ENCODE data around the gene CD4.

CD4 gene

DNA sequence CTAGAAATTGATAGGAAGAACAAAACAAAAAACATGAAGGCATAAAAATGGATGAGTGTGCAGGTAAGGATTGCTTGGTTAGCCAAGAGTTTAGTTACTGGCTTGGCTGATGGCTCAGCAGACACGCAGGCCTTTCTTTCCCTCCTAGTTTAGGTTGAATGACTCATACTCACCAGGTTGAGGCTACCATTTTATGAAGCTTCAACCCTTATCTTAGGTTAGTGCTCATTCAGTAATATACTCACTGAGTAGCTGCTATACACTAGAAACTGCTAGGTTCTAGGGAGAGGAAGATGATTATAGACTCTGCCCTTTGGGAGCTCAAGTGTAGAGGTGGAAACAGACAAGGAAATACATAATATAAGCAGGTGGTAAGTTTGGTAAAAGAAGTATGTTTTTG is 44.9 kb downstream of the CD4 start:
- H3K27ac ChIP-seq (ENCODE audit: low read length) = no peak overlapping the region
- no peaks in the 10 kb centered on the region for H3K27me3 ChIP-seq (ENCODE audit: insufficient read depth, low read length)
- no peaks in the 10 kb centered on the region for H3K9me3 ChIP-seq (ENCODE audit: insufficient read depth, low read depth, low read length)
- peaks cover 3% of the 10 kb centered on the region; the same call in 1 of the 2 replicates for H3K4me1 ChIP-seq (ENCODE audit: insufficient read depth, low read length)
- H3K4me3 ChIP-seq (ENCODE audit: low read length) = no peak overlapping the region
- no peak overlapping the region for H3K9ac ChIP-seq (ENCODE audit: low read depth, low read length)
- peaks cover 83% of the 10 kb centered on the region for H3K36me3 ChIP-seq (ENCODE audit: insufficient read depth, low read depth, low read length)

DNA sequence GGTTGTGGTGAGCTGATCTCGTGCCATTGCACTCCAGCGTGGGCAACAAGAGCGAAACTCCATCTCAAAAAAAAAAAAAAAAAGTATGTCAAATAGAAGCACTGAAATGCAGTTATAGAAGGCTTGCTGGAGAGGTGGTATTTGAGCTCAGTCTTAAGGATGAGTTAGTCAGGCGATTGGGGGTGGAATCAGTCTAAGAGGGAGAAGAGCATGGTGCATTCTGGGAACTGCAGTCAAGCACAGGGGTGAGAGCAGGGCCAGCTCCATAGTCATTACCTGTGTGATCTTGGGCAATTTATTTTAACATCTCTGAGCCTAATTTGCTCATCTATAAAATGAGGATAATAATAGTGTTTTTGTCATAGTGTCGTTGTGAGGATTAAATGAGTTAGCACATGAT is 45.5 kb downstream of the CD4 start:
- Histone ChIP-seq H3K27ac (ENCODE audit: low read length) (no peak overlapping the region), H3K27me3 (ENCODE audit: insufficient read depth, low read length) (no peaks in the 10 kb centered on the region), H3K9ac (ENCODE audit: low read depth, low read length) (no peak overlapping the region), H3K36me3 (ENCODE audit: insufficient read depth, low read depth, low read length) (peaks cover 88% of the 10 kb centered on the region), H3K4me1 (ENCODE audit: insufficient read depth, low read length) (peaks cover 3% of the 10 kb centered on the region; the same call in 1 of the 2 replicates), H3K9me3 (ENCODE audit: insufficient read depth, low read depth, low read length) (no peaks in the 10 kb centered on the region), H3K4me3 (ENCODE audit: low read length) (no peak overlapping the region)

- no peaks in the 10 kb centered on the region for H3K27me3 ChIP-seq (ENCODE audit: insufficient read depth, low read length)
- H3K4me3 ChIP-seq (ENCODE audit: low read length) = no peak overlapping the region
- H3K36me3 ChIP-seq (ENCODE audit: insufficient read depth, low read depth, low read length) = peaks cover 78% of the 10 kb centered on the region
- no peak overlapping the region for H3K9ac ChIP-seq (ENCODE audit: low read depth, low read length)
- H3K27ac ChIP-seq (ENCODE audit: low read length) = no peak overlapping the region
- no peaks in the 10 kb centered on the region for H3K9me3 ChIP-seq (ENCODE audit: insufficient read depth, low read depth, low read length)
- H3K4me1 ChIP-seq (ENCODE audit: insufficient read depth, low read length) = 0 out of 2 replicates have a peak, but pooled peaks cover 4% of the 10 kb centered on the region
These were observed 47.5 kb downstream of the CD4 start for GRCh38 chr12:6836851-6837250.

- peaks cover 79% of the 10 kb centered on the region for H3K36me3 ChIP-seq (ENCODE audit: insufficient read depth, low read depth, low read length)
These were observed 48.2 kb downstream of the CD4 start for GRCh38 chr12:6837370-6838060.

GRCh38 chr12:6838854-6839253 is 49.5 kb downstream of the CD4 start:
- Histone ChIP-seq H3K4me1 (ENCODE audit: insufficient read depth, low read length) (0 out of 2 replicates have a peak, but pooled peaks cover 4% of the 10 kb centered on the region), H3K27ac (ENCODE audit: low read length) (no peak overlapping the region), H3K4me3 (ENCODE audit: low read length) (no peak overlapping the region), H3K27me3 (ENCODE audit: insufficient read depth, low read length) (no peaks in the 10 kb centered on the region), H3K9ac (ENCODE audit: low read depth, low read length) (no peak overlapping the region), H3K9me3 (ENCODE audit: insufficient read depth, low read depth, low read length) (no peaks in the 10 kb centered on the region), H3K36me3 (ENCODE audit: insufficient read depth, low read depth, low read length) (peaks cover 83% of the 10 kb centered on the region)

More at GRCh38 chr12:6837370-6838060, 48.2 kb downstream of the CD4 start:
- H3K9me3 ChIP-seq (ENCODE audit: insufficient read depth, low read depth, low read length) = no peaks in the 10 kb centered on the region
- H3K9ac ChIP-seq (ENCODE audit: low read depth, low read length) = no peak overlapping the region
- H3K27ac ChIP-seq (ENCODE audit: low read length) = no peak overlapping the region
- no peak overlapping the region for H3K4me3 ChIP-seq (ENCODE audit: low read length)
- H3K4me1 ChIP-seq (ENCODE audit: insufficient read depth, low read length) = 0 out of 2 replicates have a peak, but pooled peaks cover 4% of the 10 kb centered on the region
- no peaks in the 10 kb centered on the region for H3K27me3 ChIP-seq (ENCODE audit: insufficient read depth, low read length)

DNA sequence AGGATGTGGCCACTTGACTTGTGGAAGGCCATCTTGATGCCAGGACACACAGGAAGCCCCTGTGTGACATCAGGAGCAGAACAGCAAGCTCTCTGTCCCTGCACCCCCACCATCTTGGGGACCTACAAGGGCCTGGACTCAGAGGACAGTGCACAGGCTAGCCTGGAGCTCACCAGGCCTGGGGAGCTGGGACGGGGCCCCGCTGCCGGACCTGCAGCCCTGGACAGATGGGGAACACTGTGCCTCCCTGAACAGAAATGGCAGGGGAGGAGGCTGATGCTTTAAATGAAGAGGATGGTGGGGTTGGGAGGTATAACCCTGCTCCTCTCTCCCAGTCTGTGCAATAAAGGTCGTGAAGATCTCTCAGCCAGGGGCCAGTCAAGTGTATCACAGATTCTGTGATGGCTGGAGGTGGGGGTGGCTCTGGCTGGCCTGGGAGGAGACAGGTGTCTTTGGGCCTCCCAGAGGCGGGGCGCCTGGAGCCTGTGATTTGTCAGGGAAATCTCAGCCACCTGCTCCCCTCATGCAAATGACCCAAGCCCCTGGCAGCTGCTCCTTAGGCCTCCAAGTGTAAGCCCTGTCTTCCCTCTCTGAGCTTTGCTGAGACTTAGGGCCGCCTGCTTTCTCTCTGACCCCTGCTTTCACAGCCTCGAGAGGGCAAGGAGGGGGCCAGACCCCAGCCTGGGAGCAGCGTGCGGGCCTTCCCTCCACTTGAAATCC is 50.3 kb downstream of the CD4 start:
- no peak overlapping the region for H3K4me3 ChIP-seq (ENCODE audit: low read length)
- H3K36me3 ChIP-seq (ENCODE audit: insufficient read depth, low read depth, low read length) = peaks cover 81% of the 10 kb centered on the region
- H3K9me3 ChIP-seq (ENCODE audit: insufficient read depth, low read depth, low read length) = no peaks in the 10 kb centered on the region
- 0 out of 2 replicates have a peak, but pooled peaks cover 4% of the 10 kb centered on the region for H3K4me1 ChIP-seq (ENCODE audit: insufficient read depth, low read length)
- no peaks in the 10 kb centered on the region for H3K27me3 ChIP-seq (ENCODE audit: insufficient read depth, low read length)
- H3K9ac ChIP-seq (ENCODE audit: low read depth, low read length) = no peak overlapping the region
- no peak overlapping the region for H3K27ac ChIP-seq (ENCODE audit: low read length)

DNA sequence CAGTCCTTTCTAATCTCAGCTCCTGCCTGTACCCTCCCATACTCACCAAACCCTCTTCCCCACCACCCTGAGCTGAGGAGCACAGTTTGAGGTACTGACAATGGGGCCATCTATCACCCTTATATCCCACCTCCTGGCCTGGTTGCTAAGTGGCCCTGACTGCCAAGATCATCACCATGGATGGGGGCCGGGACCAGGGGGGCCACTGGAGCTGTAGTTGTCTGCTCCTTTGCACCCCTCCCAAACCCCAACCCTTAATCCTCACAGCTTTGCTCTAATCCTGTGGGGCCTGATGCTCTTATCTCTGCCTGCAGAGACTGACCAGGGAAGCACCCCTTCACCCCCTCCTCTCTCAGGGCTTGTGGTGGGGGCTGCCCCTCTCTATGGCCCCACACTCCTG is 51.0 kb downstream of the CD4 start:
- H3K36me3 ChIP-seq (ENCODE audit: insufficient read depth, low read depth, low read length) = peaks cover 82% of the 10 kb centered on the region
- H3K4me3 ChIP-seq (ENCODE audit: low read length) = no peak overlapping the region
- no peaks in the 10 kb centered on the region for H3K9me3 ChIP-seq (ENCODE audit: insufficient read depth, low read depth, low read length)
- H3K9ac ChIP-seq (ENCODE audit: low read depth, low read length) = no peak overlapping the region
- no peak overlapping the region for H3K27ac ChIP-seq (ENCODE audit: low read length)
- H3K4me1 ChIP-seq (ENCODE audit: insufficient read depth, low read length) = 0 out of 2 replicates have a peak, but pooled peaks cover 4% of the 10 kb centered on the region
- H3K27me3 ChIP-seq (ENCODE audit: insufficient read depth, low read length) = no peaks in the 10 kb centered on the region

DNA sequence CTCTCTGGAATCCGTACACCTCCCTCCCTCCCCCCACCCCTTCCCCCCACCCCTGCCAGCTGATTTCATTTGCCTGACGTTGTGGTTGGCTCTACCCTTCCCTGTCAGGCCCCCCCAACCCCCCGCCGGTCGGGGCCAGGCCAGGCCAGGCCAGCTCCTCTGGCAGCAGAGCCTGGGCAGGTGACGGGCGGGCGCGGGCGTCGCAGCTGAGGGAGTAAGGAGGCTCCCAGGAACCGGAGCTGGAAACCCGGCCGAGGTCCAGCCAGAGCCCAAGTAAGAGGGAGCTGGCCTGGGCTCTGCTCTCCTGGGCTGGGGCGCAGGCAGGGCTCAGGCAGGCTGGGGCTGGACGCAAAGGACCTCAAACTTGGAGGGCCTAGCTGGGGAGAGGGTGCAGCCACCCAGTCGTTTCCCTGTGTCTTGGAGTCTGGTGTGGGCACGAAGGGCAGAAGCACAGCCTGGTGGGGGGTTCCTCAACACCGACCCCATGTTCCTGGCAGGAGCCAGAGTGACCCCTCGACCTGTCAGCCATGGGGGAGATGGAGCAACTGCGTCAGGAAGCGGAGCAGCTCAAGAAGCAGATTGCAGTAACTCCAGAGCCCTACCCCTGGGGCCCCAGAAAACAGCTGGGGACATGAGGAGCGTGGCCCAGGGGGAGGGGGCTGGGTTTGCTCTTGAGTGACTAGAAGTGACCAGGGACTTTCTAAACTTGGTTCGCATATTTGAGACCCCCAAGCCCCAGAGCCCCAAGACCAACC is 51.6 kb downstream of the CD4 start, which contains the start of gene GNB3:
Gene GNB3, plus strand, starts transcription at position 165 of the 755 bp plus-strand sequence. Its CDS starts 363 bp downstream, at position 528.
- Histone ChIP-seq H3K36me3 (ENCODE audit: insufficient read depth, low read depth, low read length) (peaks cover 86% of the 10 kb centered on the region), H3K9ac (ENCODE audit: low read depth, low read length) (no peak within 1 kb of the TSS), H3K9me3 (ENCODE audit: insufficient read depth, low read depth, low read length) (no peaks in the 10 kb centered on the region), H3K27me3 (ENCODE audit: insufficient read depth, low read length) (no peaks in the 10 kb centered on the region), H3K4me3 (ENCODE audit: low read length) (no peak within 1 kb of the TSS), H3K27ac (ENCODE audit: low read length) (no peak within 1 kb of the TSS), H3K4me1 (ENCODE audit: insufficient read depth, low read length) (0 out of 2 replicates have a peak, but pooled peaks cover 4% of the 10 kb centered on the region)

GRCh38 chr12:6842075-6842474 is 52.7 kb downstream of the CD4 start:
- H3K4me3 ChIP-seq (ENCODE audit: low read length) = no peak overlapping the region
- no peaks in the 10 kb centered on the region for H3K27me3 ChIP-seq (ENCODE audit: insufficient read depth, low read length)
- no peak overlapping the region for H3K9ac ChIP-seq (ENCODE audit: low read depth, low read length)

DNA sequence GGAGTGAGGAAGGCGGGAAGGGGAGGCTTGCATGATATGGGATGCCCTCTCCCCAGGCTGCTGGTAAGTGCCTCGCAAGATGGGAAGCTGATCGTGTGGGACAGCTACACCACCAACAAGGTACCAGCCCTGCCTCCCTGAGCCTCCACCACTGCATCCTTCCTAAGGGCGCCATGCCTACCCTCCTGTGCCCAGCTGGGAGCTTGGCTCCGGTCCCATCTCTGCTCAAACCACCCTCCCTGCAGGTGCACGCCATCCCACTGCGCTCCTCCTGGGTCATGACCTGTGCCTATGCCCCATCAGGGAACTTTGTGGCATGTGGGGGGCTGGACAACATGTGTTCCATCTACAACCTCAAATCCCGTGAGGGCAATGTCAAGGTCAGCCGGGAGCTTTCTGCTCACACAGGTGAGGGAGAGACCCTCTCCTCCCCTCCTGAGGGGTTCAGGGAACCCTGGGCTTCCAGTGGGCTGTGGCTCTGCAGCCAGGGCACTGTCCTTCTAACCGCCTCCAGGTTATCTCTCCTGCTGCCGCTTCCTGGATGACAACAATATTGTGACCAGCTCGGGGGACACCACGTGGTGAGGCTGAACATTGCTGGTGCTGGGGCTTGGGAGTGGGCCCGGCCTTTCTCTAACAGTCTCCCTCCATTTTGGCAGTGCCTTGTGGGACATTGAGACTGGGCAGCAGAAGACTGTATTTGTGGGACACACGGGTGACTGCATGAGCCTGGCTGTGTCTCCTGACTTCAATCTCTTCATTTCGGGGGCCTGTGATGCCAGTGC is 54.0 kb downstream of the CD4 start:
- Histone ChIP-seq H3K4me3 (ENCODE audit: low read length) (no peak overlapping the region), H3K9me3 (ENCODE audit: insufficient read depth, low read depth, low read length) (no peaks in the 10 kb centered on the region), H3K4me1 (ENCODE audit: insufficient read depth, low read length) (0 out of 2 replicates have a peak, but pooled peaks cover 4% of the 10 kb centered on the region), H3K27ac (ENCODE audit: low read length) (no peak overlapping the region), H3K36me3 (ENCODE audit: insufficient read depth, low read depth, low read length) (peaks cover 84% of the 10 kb centered on the region), H3K27me3 (ENCODE audit: insufficient read depth, low read length) (no peaks in the 10 kb centered on the region), H3K9ac (ENCODE audit: low read depth, low read length) (no peak overlapping the region)

More at GRCh38 chr12:6842075-6842474, 52.7 kb downstream of the CD4 start:
- H3K9me3 ChIP-seq (ENCODE audit: insufficient read depth, low read depth, low read length) = no peaks in the 10 kb centered on the region
- no peak overlapping the region for H3K27ac ChIP-seq (ENCODE audit: low read length)
- H3K36me3 ChIP-seq (ENCODE audit: insufficient read depth, low read depth, low read length) = peaks cover 86% of the 10 kb centered on the region
- H3K4me1 ChIP-seq (ENCODE audit: insufficient read depth, low read length) = 0 out of 2 replicates have a peak, but pooled peaks cover 4% of the 10 kb centered on the region

DNA sequence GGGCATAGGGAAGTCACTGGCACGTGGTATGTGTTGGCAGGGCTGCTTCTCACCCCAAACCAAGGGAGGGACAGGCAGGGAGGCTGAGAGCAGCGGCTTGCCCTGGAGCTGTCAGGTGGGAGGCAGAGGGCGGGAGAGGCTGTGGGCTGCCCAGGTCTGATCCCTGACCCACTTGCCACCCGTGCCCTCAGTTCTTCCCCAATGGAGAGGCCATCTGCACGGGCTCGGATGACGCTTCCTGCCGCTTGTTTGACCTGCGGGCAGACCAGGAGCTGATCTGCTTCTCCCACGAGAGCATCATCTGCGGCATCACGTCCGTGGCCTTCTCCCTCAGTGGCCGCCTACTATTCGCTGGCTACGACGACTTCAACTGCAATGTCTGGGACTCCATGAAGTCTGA is 56.1 kb downstream of the CD4 start:
- Histone ChIP-seq H3K4me1 (ENCODE audit: insufficient read depth, low read length) (0 out of 2 replicates have a peak, but pooled peaks cover 2% of the 10 kb centered on the region), H3K27ac (ENCODE audit: low read length) (no peak overlapping the region), H3K27me3 (ENCODE audit: insufficient read depth, low read length) (no peaks in the 10 kb centered on the region), H3K4me3 (ENCODE audit: low read length) (no peak overlapping the region), H3K9ac (ENCODE audit: low read depth, low read length) (no peak overlapping the region), H3K36me3 (ENCODE audit: insufficient read depth, low read depth, low read length) (peaks cover 84% of the 10 kb centered on the region), H3K9me3 (ENCODE audit: insufficient read depth, low read depth, low read length) (no peaks in the 10 kb centered on the region)

Data from iPS-20b (cell line).